ENCODE data around the gene NUDCD3.

Gene NUDCD3

GRCh38 chr7:44353668-44354067 lies 136.8 kb downstream of the NUDCD3 start:
- Histone ChIP-seq H3K9me3 (ENCODE audit: control insufficient read depth in 5 of 5, low read length in 5 of 5) (peaks cover 0 to 5% (median 0%) of the 10 kb centered on the region in 5 donors), H3K27ac (ENCODE audit: low read depth, low read length) (no peak overlapping the region), H3K4me3 (ENCODE audit: low read depth in 1 of 5, low read length in 5 of 5) (no peak overlapping the region), H3K9ac (ENCODE audit: low read length in 5 of 5) (no peak overlapping the region), H3K27me3 (ENCODE audit: control insufficient read depth in 5 of 5, insufficient read depth in 4 of 5, low read length in 5 of 5) (peaks cover 0 to 3% (median 0%) of the 10 kb centered on the region in 5 donors), H3K4me1 (ENCODE audit: control insufficient read depth in 5 of 5, insufficient read depth in 5 of 5, low read length in 5 of 5) (no peaks in the 10 kb centered on the region), H3K36me3 (ENCODE audit: control insufficient read depth in 5 of 5, insufficient read depth in 5 of 5, low read length in 5 of 5) (no peaks in the 10 kb centered on the region)

GRCh38 chr7:44348851-44349781 lies 141.3 kb downstream of the NUDCD3 start:
- no peaks in the 10 kb centered on the region for H3K4me1 ChIP-seq (ENCODE audit: control insufficient read depth in 5 of 5, insufficient read depth in 5 of 5, low read length in 5 of 5)
- no peak overlapping the region for H3K9ac ChIP-seq (ENCODE audit: low read length in 5 of 5)
- peaks cover 0 to 4% (median 0%) of the 10 kb centered on the region in 5 donors for H3K9me3 ChIP-seq (ENCODE audit: control insufficient read depth in 5 of 5, low read length in 5 of 5)
- H3K27ac ChIP-seq (ENCODE audit: low read depth, low read length), result no peak overlapping the region
- H3K4me3 ChIP-seq (ENCODE audit: low read depth in 1 of 5, low read length in 5 of 5), result no peak overlapping the region
- H3K27me3 ChIP-seq (ENCODE audit: control insufficient read depth in 5 of 5, insufficient read depth in 4 of 5, low read length in 5 of 5), result peaks cover 0 to 3% (median 2%) of the 10 kb centered on the region in 5 donors
- H3K36me3 ChIP-seq (ENCODE audit: control insufficient read depth in 5 of 5, insufficient read depth in 5 of 5, low read length in 5 of 5), result no peaks in the 10 kb centered on the region

- no peaks in the 10 kb centered on the region for H3K36me3 ChIP-seq (ENCODE audit: control insufficient read depth in 5 of 5, insufficient read depth in 5 of 5, low read length in 5 of 5)
- H3K4me3 ChIP-seq (ENCODE audit: low read depth in 1 of 5, low read length in 5 of 5), result no peak overlapping the region
- H3K9me3 ChIP-seq (ENCODE audit: control insufficient read depth in 5 of 5, low read length in 5 of 5), result peaks cover 0 to under 1% (median 0%) of the 10 kb centered on the region in 5 donors
- peaks cover 0 to 3% (median 2%) of the 10 kb centered on the region in 5 donors for H3K27me3 ChIP-seq (ENCODE audit: control insufficient read depth in 5 of 5, insufficient read depth in 4 of 5, low read length in 5 of 5)
- no peak overlapping the region for H3K27ac ChIP-seq (ENCODE audit: low read depth, low read length)
- no peak overlapping the region for H3K9ac ChIP-seq (ENCODE audit: low read length in 5 of 5)
- no peaks in the 10 kb centered on the region for H3K4me1 ChIP-seq (ENCODE audit: control insufficient read depth in 5 of 5, insufficient read depth in 5 of 5, low read length in 5 of 5)
These were observed 142.2 kb downstream of the NUDCD3 start for GRCh38 chr7:44348300-44348699.

- no peaks in the 10 kb centered on the region for H3K4me1 ChIP-seq (ENCODE audit: control insufficient read depth in 5 of 5, insufficient read depth in 5 of 5, low read length in 5 of 5)
- peaks cover 0 to 6% (median 5%) of the 10 kb centered on the region in 5 donors for H3K9me3 ChIP-seq (ENCODE audit: control insufficient read depth in 5 of 5, low read length in 5 of 5)
- H3K9ac ChIP-seq (ENCODE audit: low read length in 5 of 5), result no peak overlapping the region
- peaks cover 0 to 3% (median 2%) of the 10 kb centered on the region in 5 donors for H3K27me3 ChIP-seq (ENCODE audit: control insufficient read depth in 5 of 5, insufficient read depth in 4 of 5, low read length in 5 of 5)
- H3K36me3 ChIP-seq (ENCODE audit: control insufficient read depth in 5 of 5, insufficient read depth in 5 of 5, low read length in 5 of 5), result no peaks in the 10 kb centered on the region
- H3K27ac ChIP-seq (ENCODE audit: low read depth, low read length), result no peak overlapping the region
- H3K4me3 ChIP-seq (ENCODE audit: low read depth in 1 of 5, low read length in 5 of 5), result no peak overlapping the region
These were observed 142.8 kb downstream of the NUDCD3 start for GRCh38 chr7:44347546-44348114.

- H3K36me3 ChIP-seq (ENCODE audit: control insufficient read depth in 5 of 5, insufficient read depth in 5 of 5, low read length in 5 of 5), result no peaks in the 10 kb centered on the region
- H3K27me3 ChIP-seq (ENCODE audit: control insufficient read depth in 5 of 5, insufficient read depth in 4 of 5, low read length in 5 of 5), result peaks cover 0 to 3% (median 2%) of the 10 kb centered on the region in 5 donors
- no peak overlapping the region for H3K4me3 ChIP-seq (ENCODE audit: low read depth in 1 of 5, low read length in 5 of 5)
- H3K4me1 ChIP-seq (ENCODE audit: control insufficient read depth in 5 of 5, insufficient read depth in 5 of 5, low read length in 5 of 5), result no peaks in the 10 kb centered on the region
- H3K27ac ChIP-seq (ENCODE audit: low read depth, low read length), result no peak overlapping the region
- peaks cover 0 to 6% (median 5%) of the 10 kb centered on the region in 5 donors for H3K9me3 ChIP-seq (ENCODE audit: control insufficient read depth in 5 of 5, low read length in 5 of 5)
- no peak overlapping the region for H3K9ac ChIP-seq (ENCODE audit: low read length in 5 of 5)
These were observed 144.4 kb downstream of the NUDCD3 start for GRCh38 chr7:44346063-44346462.

- H3K27me3 ChIP-seq (ENCODE audit: control insufficient read depth in 5 of 5, insufficient read depth in 4 of 5, low read length in 5 of 5), result no peaks in the 10 kb centered on the region
- no peaks in the 10 kb centered on the region for H3K36me3 ChIP-seq (ENCODE audit: control insufficient read depth in 5 of 5, insufficient read depth in 5 of 5, low read length in 5 of 5)
- H3K9ac ChIP-seq (ENCODE audit: low read length in 5 of 5), result no peak overlapping the region
- H3K9me3 ChIP-seq (ENCODE audit: control insufficient read depth in 5 of 5, low read length in 5 of 5), result peaks cover 0 to 21% (median 9%) of the 10 kb centered on the region in 5 donors
- H3K4me3 ChIP-seq (ENCODE audit: low read depth in 1 of 5, low read length in 5 of 5), result no peak overlapping the region
- no peaks in the 10 kb centered on the region for H3K4me1 ChIP-seq (ENCODE audit: control insufficient read depth in 5 of 5, insufficient read depth in 5 of 5, low read length in 5 of 5)
- no peak overlapping the region for H3K27ac ChIP-seq (ENCODE audit: low read depth, low read length)
These were observed 149.1 kb downstream of the NUDCD3 start for GRCh38 chr7:44341401-44341800.

- Histone ChIP-seq H3K36me3 (ENCODE audit: control insufficient read depth in 5 of 5, insufficient read depth in 5 of 5, low read length in 5 of 5) (no peaks in the 10 kb centered on the region), H3K9me3 (ENCODE audit: control insufficient read depth in 5 of 5, low read length in 5 of 5) (peaks cover 0 to 24% (median 12%) of the 10 kb centered on the region in 5 donors), H3K4me3 (ENCODE audit: low read depth in 1 of 5, low read length in 5 of 5) (no peak overlapping the region), H3K27me3 (ENCODE audit: control insufficient read depth in 5 of 5, insufficient read depth in 4 of 5, low read length in 5 of 5) (no peaks in the 10 kb centered on the region), H3K4me1 (ENCODE audit: control insufficient read depth in 5 of 5, insufficient read depth in 5 of 5, low read length in 5 of 5) (peaks cover 0 to 4% (median 3%) of the 10 kb centered on the region in 5 donors), H3K27ac (ENCODE audit: low read depth, low read length) (no peak overlapping the region), H3K9ac (ENCODE audit: low read length in 5 of 5) (no peak overlapping the region)
These were observed 151.9 kb downstream of the NUDCD3 start for GRCh38 chr7:44338600-44338999.

- H3K27me3 ChIP-seq (ENCODE audit: control insufficient read depth in 5 of 5, insufficient read depth in 4 of 5, low read length in 5 of 5), result no peaks in the 10 kb centered on the region
- H3K27ac ChIP-seq (ENCODE audit: low read depth, low read length), result no peak overlapping the region
- H3K9me3 ChIP-seq (ENCODE audit: control insufficient read depth in 5 of 5, low read length in 5 of 5), result peaks cover 0 to 18% (median 8%) of the 10 kb centered on the region in 5 donors
- H3K9ac ChIP-seq (ENCODE audit: low read length in 5 of 5), result no peak overlapping the region
- no peaks in the 10 kb centered on the region for H3K36me3 ChIP-seq (ENCODE audit: control insufficient read depth in 5 of 5, insufficient read depth in 5 of 5, low read length in 5 of 5)
- peaks cover 0 to 6% (median 4%) of the 10 kb centered on the region in 5 donors for H3K4me1 ChIP-seq (ENCODE audit: control insufficient read depth in 5 of 5, insufficient read depth in 5 of 5, low read length in 5 of 5)
- no peak overlapping the region for H3K4me3 ChIP-seq (ENCODE audit: low read depth in 1 of 5, low read length in 5 of 5)
These were observed 154.0 kb downstream of the NUDCD3 start for GRCh38 chr7:44336491-44336890.

- Histone ChIP-seq H3K9ac (ENCODE audit: low read length in 5 of 5) (no peak overlapping the region), H3K27me3 (ENCODE audit: control insufficient read depth in 5 of 5, insufficient read depth in 4 of 5, low read length in 5 of 5) (peaks cover 0 to under 1% (median 0%) of the 10 kb centered on the region in 5 donors), H3K4me1 (ENCODE audit: control insufficient read depth in 5 of 5, insufficient read depth in 5 of 5, low read length in 5 of 5) (peaks cover 0 to 6% (median 4%) of the 10 kb centered on the region in 5 donors), H3K27ac (ENCODE audit: low read depth, low read length) (no peak overlapping the region), H3K4me3 (ENCODE audit: low read depth in 1 of 5, low read length in 5 of 5) (no peak overlapping the region), H3K9me3 (ENCODE audit: control insufficient read depth in 5 of 5, low read length in 5 of 5) (peaks cover 0 to 18% (median 8%) of the 10 kb centered on the region in 5 donors), H3K36me3 (ENCODE audit: control insufficient read depth in 5 of 5, insufficient read depth in 5 of 5, low read length in 5 of 5) (no peaks in the 10 kb centered on the region)
These were observed 155.3 kb downstream of the NUDCD3 start for GRCh38 chr7:44335184-44335583.

GRCh38 chr7:44334734-44335097 lies 155.7 kb downstream of the NUDCD3 start:
- no peak overlapping the region for H3K9ac ChIP-seq (ENCODE audit: low read length in 5 of 5)

More at GRCh38 chr7:44334734-44335097, 155.7 kb downstream of the NUDCD3 start:
- H3K9me3 ChIP-seq (ENCODE audit: control insufficient read depth in 5 of 5, low read length in 5 of 5), result peaks cover 0 to 18% (median 8%) of the 10 kb centered on the region in 5 donors
- peaks cover 0 to 5% (median 0%) of the 10 kb centered on the region in 5 donors for H3K27me3 ChIP-seq (ENCODE audit: control insufficient read depth in 5 of 5, insufficient read depth in 4 of 5, low read length in 5 of 5)
- H3K4me1 ChIP-seq (ENCODE audit: control insufficient read depth in 5 of 5, insufficient read depth in 5 of 5, low read length in 5 of 5), result peaks cover 0 to 6% (median 4%) of the 10 kb centered on the region in 5 donors
- no peak overlapping the region for H3K27ac ChIP-seq (ENCODE audit: low read depth, low read length)
- H3K4me3 ChIP-seq (ENCODE audit: low read depth in 1 of 5, low read length in 5 of 5), result no peak overlapping the region
- no peaks in the 10 kb centered on the region for H3K36me3 ChIP-seq (ENCODE audit: control insufficient read depth in 5 of 5, insufficient read depth in 5 of 5, low read length in 5 of 5)

All from subcutaneous abdominal adipose tissue (tissue), 5 donors.